ENCODE data around the gene AK5. TPM values are rescaled to one million over a fixed set of nuclear protein-coding genes. Genes with fewer than 3 reads are reported as not detected.
A peak's percentile ranks its signal among the peaks of the same experiment; 100 is the strongest.

AK5 gene
- polyA plus RNA-seq, 2 of the 4 experiments (the other 2 are of a cell fraction) = 4.9 to 6.1 TPM

DNA sequence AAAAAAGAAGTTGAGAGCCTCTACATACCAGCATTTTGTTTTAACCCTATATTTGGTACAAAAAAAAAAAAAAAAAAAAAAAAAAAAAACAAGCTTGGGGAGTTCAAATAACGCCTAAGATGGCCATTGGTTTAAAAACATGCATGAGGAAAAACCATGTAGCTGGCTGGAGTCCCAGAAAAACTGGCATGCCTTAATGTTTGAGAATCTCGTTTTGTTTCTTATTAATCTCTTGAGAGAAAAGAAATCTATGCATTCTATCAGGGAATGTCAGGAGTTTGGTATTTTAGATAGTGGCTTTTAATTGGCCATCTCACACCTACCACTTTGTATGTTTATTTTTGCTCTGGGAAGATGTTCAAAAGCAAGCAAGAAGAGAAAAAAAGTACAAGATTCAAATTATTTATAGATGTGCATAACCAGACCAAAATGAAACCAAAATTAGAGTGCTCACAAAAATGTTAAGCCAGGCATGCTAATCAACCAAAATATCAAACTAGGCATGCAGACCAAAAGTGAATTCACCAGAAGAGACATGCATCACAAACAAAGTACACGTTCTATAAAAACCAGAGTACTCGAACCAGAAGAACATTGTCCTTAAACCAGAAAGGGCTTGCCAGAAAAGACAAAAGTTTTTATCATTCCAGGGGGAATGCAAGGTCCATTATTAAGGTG lies 156.6 kb downstream of the AK5 start:
- ChIA-PET CTCF (no interaction called here), POLR2A (interaction anchor here (0.6 kb wide), 2 partner anchors 85 to 1574 kb away, joined by 3 to 4 read pairs; no protein-coding TSS in a partner anchor)
- Histone ChIP-seq H3K9me3 (peaks cover 8% of the 10 kb centered on the region; the same call in 1 of the 3 replicates), H3K4me1 (peaks cover 13% of the 10 kb centered on the region; the same call in 2 of the 3 replicates), H3K4me2 (peak overlapping the region; percentile 76), H3K4me3 (no peak overlapping the region), H3K27ac (peak overlapping the region; percentile 73 to 77; a peak in 4 of 6 replicates)
- WGBS (ENCODE audit: missing lambda C conversion rate) = 52% methylated on average over 4 of the region's 4 CpGs
- DNase-seq (ENCODE audit: low read depth in 1 of 2, low spot score in 1 of 2) = no peak
- TF ChIP-seq, protein P1, sequence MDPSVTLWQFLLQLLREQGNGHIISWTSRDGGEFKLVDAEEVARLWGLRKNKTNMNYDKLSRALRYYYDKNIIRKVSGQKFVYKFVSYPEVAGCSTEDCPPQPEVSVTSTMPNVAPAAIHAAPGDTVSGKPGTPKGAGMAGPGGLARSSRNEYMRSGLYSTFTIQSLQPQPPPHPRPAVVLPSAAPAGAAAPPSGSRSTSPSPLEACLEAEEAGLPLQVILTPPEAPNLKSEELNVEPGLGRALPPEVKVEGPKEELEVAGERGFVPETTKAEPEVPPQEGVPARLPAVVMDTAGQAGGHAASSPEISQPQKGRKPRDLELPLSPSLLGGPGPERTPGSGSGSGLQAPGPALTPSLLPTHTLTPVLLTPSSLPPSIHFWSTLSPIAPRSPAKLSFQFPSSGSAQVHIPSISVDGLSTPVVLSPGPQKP (IDR thresholded peaks at IDR 0.05; ENCODE audit: low read depth, low read length) = no peak
- no peak for TF ChIP-seq NR3C1 (IDR thresholded peaks at IDR 0.05)
- TF ChIP-seq, protein P2, sequence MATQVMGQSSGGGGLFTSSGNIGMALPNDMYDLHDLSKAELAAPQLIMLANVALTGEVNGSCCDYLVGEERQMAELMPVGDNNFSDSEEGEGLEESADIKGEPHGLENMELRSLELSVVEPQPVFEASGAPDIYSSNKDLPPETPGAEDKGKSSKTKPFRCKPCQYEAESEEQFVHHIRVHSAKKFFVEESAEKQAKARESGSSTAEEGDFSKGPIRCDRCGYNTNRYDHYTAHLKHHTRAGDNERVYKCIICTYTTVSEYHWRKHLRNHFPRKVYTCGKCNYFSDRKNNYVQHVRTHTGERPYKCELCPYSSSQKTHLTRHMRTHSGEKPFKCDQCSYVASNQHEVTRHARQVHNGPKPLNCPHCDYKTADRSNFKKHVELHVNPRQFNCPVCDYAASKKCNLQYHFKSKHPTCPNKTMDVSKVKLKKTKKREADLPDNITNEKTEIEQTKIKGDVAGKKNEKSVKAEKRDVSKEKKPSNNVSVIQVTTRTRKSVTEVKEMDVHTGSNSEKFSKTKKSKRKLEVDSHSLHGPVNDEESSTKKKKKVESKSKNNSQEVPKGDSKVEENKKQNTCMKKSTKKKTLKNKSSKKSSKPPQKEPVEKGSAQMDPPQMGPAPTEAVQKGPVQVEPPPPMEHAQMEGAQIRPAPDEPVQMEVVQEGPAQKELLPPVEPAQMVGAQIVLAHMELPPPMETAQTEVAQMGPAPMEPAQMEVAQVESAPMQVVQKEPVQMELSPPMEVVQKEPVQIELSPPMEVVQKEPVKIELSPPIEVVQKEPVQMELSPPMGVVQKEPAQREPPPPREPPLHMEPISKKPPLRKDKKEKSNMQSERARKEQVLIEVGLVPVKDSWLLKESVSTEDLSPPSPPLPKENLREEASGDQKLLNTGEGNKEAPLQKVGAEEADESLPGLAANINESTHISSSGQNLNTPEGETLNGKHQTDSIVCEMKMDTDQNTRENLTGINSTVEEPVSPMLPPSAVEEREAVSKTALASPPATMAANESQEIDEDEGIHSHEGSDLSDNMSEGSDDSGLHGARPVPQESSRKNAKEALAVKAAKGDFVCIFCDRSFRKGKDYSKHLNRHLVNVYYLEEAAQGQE (IDR thresholded peaks at IDR 0.05) = no peak
- no peak for TF ChIP-seq SREBF2 (IDR thresholded peaks at IDR 0.05)
- no peak for ATAC-seq
- no peak for FAIRE-seq

DNA sequence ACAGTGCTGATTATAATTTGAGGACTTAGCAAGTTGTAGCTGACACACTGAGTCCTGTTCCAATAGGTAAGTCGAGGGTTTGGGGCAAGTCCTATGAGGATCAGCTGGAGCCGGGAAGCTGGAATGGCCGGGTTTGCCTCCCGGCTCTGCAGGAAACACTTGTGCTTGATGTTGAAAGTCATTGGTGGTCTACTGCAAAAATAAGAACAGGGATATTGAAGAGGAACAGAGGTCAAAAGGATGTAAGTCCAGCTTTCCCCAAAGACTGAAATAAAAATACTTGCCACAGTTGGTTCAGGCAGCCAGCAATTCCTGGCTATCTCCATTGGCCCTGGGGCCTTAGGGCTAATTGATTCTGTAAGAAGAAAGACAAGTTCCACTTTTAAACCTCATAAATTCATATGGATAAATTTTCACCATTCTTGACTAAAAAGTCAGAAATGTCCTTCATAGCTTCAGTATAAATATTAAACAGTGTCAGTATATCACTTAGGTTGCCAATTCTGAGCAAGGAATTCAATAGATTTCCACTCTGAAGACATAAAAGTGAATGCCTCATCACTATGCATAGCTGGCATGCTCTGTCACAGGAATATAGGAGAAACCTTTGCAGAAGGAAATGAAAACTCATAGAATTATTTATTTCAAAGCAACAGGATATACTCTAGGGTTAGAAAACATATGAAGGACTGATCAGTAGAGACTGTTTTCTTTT lies 165.2 kb downstream of the AK5 start:
- H3K27ac ChIP-seq = peak overlapping the region; percentile 62 to 70; a peak in 5 of 6 replicates
- no peak for ATAC-seq

More for the DNA sequence above, 165.2 kb downstream of the AK5 start:
- Histone ChIP-seq H3K4me3 (no peak overlapping the region), H3K9me3 (peaks cover 4% of the 10 kb centered on the region; the same call in 1 of the 3 replicates), H3K4me2 (peak overlapping the region; percentile 57), H3K4me1 (peaks cover 20% of the 10 kb centered on the region)
- CTCF ChIA-PET = interaction anchor here (1.1 kb wide), 1 partner anchor 90 kb away, joined by 3 read pairs; no protein-coding TSS in a partner anchor
- TF ChIP-seq NPAS2 (CRISPR knock-in tag; IDR thresholded peaks at IDR 0.05; ENCODE audit: borderline replicate concordance) = no peak
- no peak for TF ChIP-seq ZC3H11A (IDR thresholded peaks at IDR 0.05)
- TF ChIP-seq, protein P1 (IDR thresholded peaks at IDR 0.05; ENCODE audit: low read depth, low read length) = no peak
- TF ChIP-seq, protein P3, sequence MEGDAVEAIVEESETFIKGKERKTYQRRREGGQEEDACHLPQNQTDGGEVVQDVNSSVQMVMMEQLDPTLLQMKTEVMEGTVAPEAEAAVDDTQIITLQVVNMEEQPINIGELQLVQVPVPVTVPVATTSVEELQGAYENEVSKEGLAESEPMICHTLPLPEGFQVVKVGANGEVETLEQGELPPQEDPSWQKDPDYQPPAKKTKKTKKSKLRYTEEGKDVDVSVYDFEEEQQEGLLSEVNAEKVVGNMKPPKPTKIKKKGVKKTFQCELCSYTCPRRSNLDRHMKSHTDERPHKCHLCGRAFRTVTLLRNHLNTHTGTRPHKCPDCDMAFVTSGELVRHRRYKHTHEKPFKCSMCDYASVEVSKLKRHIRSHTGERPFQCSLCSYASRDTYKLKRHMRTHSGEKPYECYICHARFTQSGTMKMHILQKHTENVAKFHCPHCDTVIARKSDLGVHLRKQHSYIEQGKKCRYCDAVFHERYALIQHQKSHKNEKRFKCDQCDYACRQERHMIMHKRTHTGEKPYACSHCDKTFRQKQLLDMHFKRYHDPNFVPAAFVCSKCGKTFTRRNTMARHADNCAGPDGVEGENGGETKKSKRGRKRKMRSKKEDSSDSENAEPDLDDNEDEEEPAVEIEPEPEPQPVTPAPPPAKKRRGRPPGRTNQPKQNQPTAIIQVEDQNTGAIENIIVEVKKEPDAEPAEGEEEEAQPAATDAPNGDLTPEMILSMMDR (IDR thresholded peaks at IDR 0.05) = no peak
- no peak for TF ChIP-seq RNF2 (IDR thresholded peaks at IDR 0.05; ENCODE audit: borderline replicate concordance, low read depth)
- TF ChIP-seq, protein P4, sequence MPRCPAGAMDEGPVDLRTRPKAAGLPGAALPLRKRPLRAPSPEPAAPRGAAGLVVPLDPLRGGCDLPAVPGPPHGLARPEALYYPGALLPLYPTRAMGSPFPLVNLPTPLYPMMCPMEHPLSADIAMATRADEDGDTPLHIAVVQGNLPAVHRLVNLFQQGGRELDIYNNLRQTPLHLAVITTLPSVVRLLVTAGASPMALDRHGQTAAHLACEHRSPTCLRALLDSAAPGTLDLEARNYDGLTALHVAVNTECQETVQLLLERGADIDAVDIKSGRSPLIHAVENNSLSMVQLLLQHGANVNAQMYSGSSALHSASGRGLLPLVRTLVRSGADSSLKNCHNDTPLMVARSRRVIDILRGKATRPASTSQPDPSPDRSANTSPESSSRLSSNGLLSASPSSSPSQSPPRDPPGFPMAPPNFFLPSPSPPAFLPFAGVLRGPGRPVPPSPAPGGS (IDR thresholded peaks at IDR 0.05) = no peak
- no peak for FAIRE-seq
- POLR2A ChIA-PET = no interaction called here
- DNase-seq (ENCODE audit: low read depth in 1 of 2, low spot score in 1 of 2) = no peak
- 71% methylated on average over 4 of the region's 4 CpGs for WGBS (ENCODE audit: missing lambda C conversion rate)

Measured in A549 (cell line).